GM21447 (cell line): ENCODE data around the gene TBX15.
"Not testable (repeated sequence)": the region's sequence is repeated elsewhere in the genome, so short reads cannot be mapped to it uniquely, and the experiment has no call there.

Experiments
- ATAC-seq: cut with Tn5 transposase; IDR thresholded peaks from one replicate; pipeline ENCODE4 v1.9.1; 2021; ENCODE audit not compliant: unreplicated experiment

The TBX15 gene

GRCh38 chr1:118960567-118961136, 27.5 kb downstream of the TBX15 start:
- peak; percentile 3 for ATAC-seq

- ATAC-seq: peak; percentile 93
These were observed 28.0 kb downstream of the TBX15 start for GRCh38 chr1:118960026-118960561.

GRCh38 chr1:118958937-118959631, 29.1 kb downstream of the TBX15 start:
- no peak for ATAC-seq

- ATAC-seq: no peak
These were observed 30.0 kb downstream of the TBX15 start for GRCh38 chr1:118958140-118958539.

- not testable (repeated sequence) for ATAC-seq
These were observed 30.6 kb downstream of the TBX15 start for GRCh38 chr1:118957579-118957978.

GRCh38 chr1:118954301-118954905, 33.7 kb downstream of the TBX15 start:
- no peak for ATAC-seq

- ATAC-seq: no peak
These were observed 36.7 kb downstream of the TBX15 start for GRCh38 chr1:118951270-118951936.

GRCh38 chr1:118949315-118949714, 38.8 kb downstream of the TBX15 start:
- no peak for ATAC-seq

GRCh38 chr1:118948846-118949245, 39.3 kb downstream of the TBX15 start:
- ATAC-seq: no peak

GRCh38 chr1:118948351-118948750, 39.8 kb downstream of the TBX15 start:
- ATAC-seq: no peak

- ATAC-seq: no peak
These were observed 40.4 kb downstream of the TBX15 start for GRCh38 chr1:118947790-118948189.

GRCh38 chr1:118947003-118947765, 41.0 kb downstream of the TBX15 start:
- no peak for ATAC-seq

GRCh38 chr1:118945489-118945888, 42.7 kb downstream of the TBX15 start:
- ATAC-seq: no peak

GRCh38 chr1:118944546-118944945, 43.6 kb downstream of the TBX15 start:
- no peak for ATAC-seq

- ATAC-seq: no peak
These were observed 44.0 kb downstream of the TBX15 start for GRCh38 chr1:118944133-118944532.

- no peak for ATAC-seq
These were observed 47.2 kb downstream of the TBX15 start for GRCh38 chr1:118940957-118941356.

- ATAC-seq: no peak
These were observed 50.6 kb downstream of the TBX15 start for GRCh38 chr1:118937413-118938072.

- no peak for ATAC-seq
These were observed 53.4 kb downstream of the TBX15 start for GRCh38 chr1:118934706-118935105.

GRCh38 chr1:118933051-118933781, 54.9 kb downstream of the TBX15 start:
- ATAC-seq: no peak

- ATAC-seq: no peak
These were observed 56.3 kb downstream of the TBX15 start for GRCh38 chr1:118931876-118932275.
